ENCODE data around the gene FAM107B. TPM values are rescaled to one million over a fixed set of nuclear protein-coding genes. Genes with fewer than 3 reads are reported as not detected.

FAM107B gene
- total and polyA plus RNA-seq, 2 donors (not counting 3 experiments of a cell fraction or from before 2014, with no cell fraction given): 39.2 to 176 TPM

DNA sequence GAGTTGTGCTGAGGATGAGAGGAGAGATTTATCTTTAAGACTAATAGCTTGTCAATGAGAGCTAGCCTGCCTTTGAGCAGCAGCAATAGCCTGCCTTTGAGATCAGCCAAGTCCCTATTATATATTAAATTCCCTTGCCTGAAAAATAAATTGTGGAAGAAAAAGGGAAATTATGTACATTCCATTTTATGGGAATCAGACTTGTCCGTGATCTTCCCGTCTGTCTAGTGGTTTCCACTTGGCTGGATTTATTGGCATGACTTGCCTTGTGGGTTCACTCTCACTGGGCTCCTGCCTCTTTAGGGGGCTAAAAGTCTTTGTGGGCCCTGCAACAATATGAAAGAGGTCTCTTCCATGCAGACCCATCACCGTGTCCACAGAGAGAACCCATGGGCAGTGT is 272.3 kb downstream of the FAM107B start:
- Histone ChIP-seq H3K9me3 (replicated peaks; ENCODE audit: control insufficient read depth, insufficient read depth, low read length) (no peaks in the 10 kb centered on the region), H3K36me3 (ENCODE audit: control insufficient read depth in 2 of 2, extremely low read depth in 1 of 2, insufficient read depth in 2 of 2, low read length in 2 of 2) (no peaks in the 10 kb centered on the region), H4K20me1 (replicated peaks; ENCODE audit: control insufficient read depth, extremely low read depth, insufficient read depth, low read length) (no peaks in the 10 kb centered on the region), H3K79me2 (ENCODE audit: control insufficient read depth, insufficient read depth, low read length) (no peaks in the 10 kb centered on the region), H3K4me1 (ENCODE audit: control insufficient read depth, extremely low read depth, insufficient read depth, low read length) (peaks cover 6% of the 10 kb centered on the region), H3K4me3 (replicated peaks in 1 of 3; ENCODE audit: insufficient read depth in 1 of 3, low read depth in 1 of 3, low read length in 3 of 3) (no peak overlapping the region), H3K4me2 (ENCODE audit: insufficient read depth, low read length) (no peak overlapping the region), H2AFZ (ENCODE audit: low read depth, low read length) (no peak overlapping the region), H3K9me1 (replicated peaks; ENCODE audit: control insufficient read depth, extremely low read depth, insufficient read depth, low read length) (no peaks in the 10 kb centered on the region), H3K9ac (replicated peaks; ENCODE audit: extremely low read depth, insufficient read depth, low read length) (no peak overlapping the region), H3K27me3 (ENCODE audit: control insufficient read depth in 2 of 2, insufficient read depth in 2 of 2, low read length in 2 of 2) (no peaks in the 10 kb centered on the region), H3K27ac (ENCODE audit: insufficient read depth, low read depth, low read length) (no peak overlapping the region)
- DNase-seq (ENCODE audit: low read depth, low spot score) (no peak), FAIRE-seq (no peak)
- dilution Hi-C loops (cut with MboI; ENCODE audit: extremely low pct_ligation_motif_present, low sequenced_read_pairs): no loop called here
- BruUV-seq (replicated peaks): no TSS peak
- ChIA-PET CTCF (interaction anchor here (0.6 to 1.1 kb wide), 2 partner anchors 10 to 321 kb away, joined by 3 read pairs; no protein-coding TSS in a partner anchor), POLR2A (no interaction called here)
- TF ChIP-seq POLR2AphosphoS5 (IDR thresholded peaks at IDR 0.05; ENCODE audit: insufficient read depth, low read depth, low read length): no peak
- TF ChIP-seq, protein P1, sequence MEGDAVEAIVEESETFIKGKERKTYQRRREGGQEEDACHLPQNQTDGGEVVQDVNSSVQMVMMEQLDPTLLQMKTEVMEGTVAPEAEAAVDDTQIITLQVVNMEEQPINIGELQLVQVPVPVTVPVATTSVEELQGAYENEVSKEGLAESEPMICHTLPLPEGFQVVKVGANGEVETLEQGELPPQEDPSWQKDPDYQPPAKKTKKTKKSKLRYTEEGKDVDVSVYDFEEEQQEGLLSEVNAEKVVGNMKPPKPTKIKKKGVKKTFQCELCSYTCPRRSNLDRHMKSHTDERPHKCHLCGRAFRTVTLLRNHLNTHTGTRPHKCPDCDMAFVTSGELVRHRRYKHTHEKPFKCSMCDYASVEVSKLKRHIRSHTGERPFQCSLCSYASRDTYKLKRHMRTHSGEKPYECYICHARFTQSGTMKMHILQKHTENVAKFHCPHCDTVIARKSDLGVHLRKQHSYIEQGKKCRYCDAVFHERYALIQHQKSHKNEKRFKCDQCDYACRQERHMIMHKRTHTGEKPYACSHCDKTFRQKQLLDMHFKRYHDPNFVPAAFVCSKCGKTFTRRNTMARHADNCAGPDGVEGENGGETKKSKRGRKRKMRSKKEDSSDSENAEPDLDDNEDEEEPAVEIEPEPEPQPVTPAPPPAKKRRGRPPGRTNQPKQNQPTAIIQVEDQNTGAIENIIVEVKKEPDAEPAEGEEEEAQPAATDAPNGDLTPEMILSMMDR (IDR thresholded peaks at IDR 0.05; ENCODE audit: extremely low read depth in 1 of 2, insufficient read depth in 1 of 2, low read depth in 1 of 2, low read length in 2 of 2): no peak
- TF ChIP-seq MYC (IDR thresholded peaks at IDR 0.05; ENCODE audit: low read depth, low read length): no peak
- TF ChIP-seq FOS (IDR thresholded peaks at IDR 0.05; ENCODE audit: borderline replicate concordance, insufficient read depth, low read length): no peak
- no peak for TF ChIP-seq GATA2 (IDR thresholded peaks at IDR 0.05; ENCODE audit: insufficient read depth, insufficient read length, low read depth, low read length)
- no peak for TF ChIP-seq POLR2A (IDR thresholded peaks at IDR 0.05; ENCODE audit: low read depth, low read length)
- TF ChIP-seq MAX (IDR thresholded peaks at IDR 0.05; ENCODE audit: insufficient read depth, insufficient read length): no peak
- TF ChIP-seq JUN (IDR thresholded peaks at IDR 0.05; ENCODE audit: borderline replicate concordance, insufficient read depth, insufficient read length, low read depth): no peak
- no peak for TF ChIP-seq EZH2 (IDR thresholded peaks at IDR 0.05; ENCODE audit: borderline replicate concordance, low read depth, low read length, severe bottlenecking)
- intact Hi-C loops (cut with micrococcal nuclease): no loop called here

Measured in endothelial cell of umbilical vein (primary cell).